ENCODE results near the gene SGPL1.

Gene SGPL1

GRCh38 chr10:70840836-70841235, 25.1 kb downstream of the SGPL1 start:
- H3K4me1 ChIP-seq (ENCODE audit: control insufficient read depth, insufficient read depth, low read length, poor library complexity, severe bottlenecking): no peaks in the 10 kb centered on the region

GRCh38 chr10:70843333-70843732, 27.6 kb downstream of the SGPL1 start:
- Histone ChIP-seq H3K36me3 (ENCODE audit: control insufficient read depth, insufficient read depth, low read length) (peaks cover 6% of the 10 kb centered on the region), H3K4me1 (ENCODE audit: control insufficient read depth, insufficient read depth, low read length, poor library complexity, severe bottlenecking) (no peaks in the 10 kb centered on the region), H3K27ac (ENCODE audit: insufficient read depth, low read length, poor library complexity, severe bottlenecking) (no peak overlapping the region), H3K4me3 (ENCODE audit: insufficient read depth, low read depth, low read length, poor library complexity, severe bottlenecking) (no peak overlapping the region), H3K9me3 (ENCODE audit: control insufficient read depth, low read length) (no peaks in the 10 kb centered on the region), H3K27me3 (replicated peaks; ENCODE audit: control insufficient read depth, insufficient read depth, low read length, poor library complexity, severe bottlenecking) (no peaks in the 10 kb centered on the region)
- DNase-seq: no peak

More at GRCh38 chr10:70840836-70841235, 25.1 kb downstream of the SGPL1 start:
- Histone ChIP-seq H3K36me3 (ENCODE audit: control insufficient read depth, insufficient read depth, low read length) (peaks cover 9% of the 10 kb centered on the region), H3K27me3 (replicated peaks; ENCODE audit: control insufficient read depth, insufficient read depth, low read length, poor library complexity, severe bottlenecking) (no peaks in the 10 kb centered on the region), H3K9me3 (ENCODE audit: control insufficient read depth, low read length) (no peaks in the 10 kb centered on the region), H3K27ac (ENCODE audit: insufficient read depth, low read length, poor library complexity, severe bottlenecking) (no peak overlapping the region), H3K4me3 (ENCODE audit: insufficient read depth, low read depth, low read length, poor library complexity, severe bottlenecking) (no peak overlapping the region)
- no peak for DNase-seq

- Histone ChIP-seq H3K27ac (ENCODE audit: insufficient read depth, low read length, poor library complexity, severe bottlenecking) (no peak overlapping the region), H3K36me3 (ENCODE audit: control insufficient read depth, insufficient read depth, low read length) (peaks cover 6% of the 10 kb centered on the region), H3K4me1 (ENCODE audit: control insufficient read depth, insufficient read depth, low read length, poor library complexity, severe bottlenecking) (no peaks in the 10 kb centered on the region), H3K27me3 (replicated peaks; ENCODE audit: control insufficient read depth, insufficient read depth, low read length, poor library complexity, severe bottlenecking) (no peaks in the 10 kb centered on the region), H3K4me3 (ENCODE audit: insufficient read depth, low read depth, low read length, poor library complexity, severe bottlenecking) (no peak overlapping the region), H3K9me3 (ENCODE audit: control insufficient read depth, low read length) (no peaks in the 10 kb centered on the region)
- DNase-seq: no peak
Observed at GRCh38 chr10:70843776-70844489, 28.2 kb downstream of the SGPL1 start.

- no peaks in the 10 kb centered on the region for H3K4me1 ChIP-seq (ENCODE audit: control insufficient read depth, insufficient read depth, low read length, poor library complexity, severe bottlenecking)
- peaks cover 6% of the 10 kb centered on the region for H3K36me3 ChIP-seq (ENCODE audit: control insufficient read depth, insufficient read depth, low read length)
- H3K4me3 ChIP-seq (ENCODE audit: insufficient read depth, low read depth, low read length, poor library complexity, severe bottlenecking): no peak overlapping the region
- no peak overlapping the region for H3K27ac ChIP-seq (ENCODE audit: insufficient read depth, low read length, poor library complexity, severe bottlenecking)
- H3K9me3 ChIP-seq (ENCODE audit: control insufficient read depth, low read length): no peaks in the 10 kb centered on the region
- DNase-seq: no peak
- no peaks in the 10 kb centered on the region for H3K27me3 ChIP-seq (replicated peaks; ENCODE audit: control insufficient read depth, insufficient read depth, low read length, poor library complexity, severe bottlenecking)
Observed at GRCh38 chr10:70845256-70845655, 29.5 kb downstream of the SGPL1 start.

- Histone ChIP-seq H3K27ac (ENCODE audit: insufficient read depth, low read length, poor library complexity, severe bottlenecking) (no peak overlapping the region), H3K4me3 (ENCODE audit: insufficient read depth, low read depth, low read length, poor library complexity, severe bottlenecking) (no peak overlapping the region), H3K9me3 (ENCODE audit: control insufficient read depth, low read length) (no peaks in the 10 kb centered on the region), H3K27me3 (replicated peaks; ENCODE audit: control insufficient read depth, insufficient read depth, low read length, poor library complexity, severe bottlenecking) (no peaks in the 10 kb centered on the region), H3K36me3 (ENCODE audit: control insufficient read depth, insufficient read depth, low read length) (peaks cover 6% of the 10 kb centered on the region), H3K4me1 (ENCODE audit: control insufficient read depth, insufficient read depth, low read length, poor library complexity, severe bottlenecking) (no peaks in the 10 kb centered on the region)
- DNase-seq: no peak
Observed at GRCh38 chr10:70845816-70846215, 30.1 kb downstream of the SGPL1 start.

GRCh38 chr10:70846795-70847194, 31.0 kb downstream of the SGPL1 start:
- H3K27ac ChIP-seq (ENCODE audit: insufficient read depth, low read length, poor library complexity, severe bottlenecking): no peak overlapping the region
- H3K4me1 ChIP-seq (ENCODE audit: control insufficient read depth, insufficient read depth, low read length, poor library complexity, severe bottlenecking): no peaks in the 10 kb centered on the region
- no peaks in the 10 kb centered on the region for H3K27me3 ChIP-seq (replicated peaks; ENCODE audit: control insufficient read depth, insufficient read depth, low read length, poor library complexity, severe bottlenecking)
- DNase-seq: no peak
- no peaks in the 10 kb centered on the region for H3K9me3 ChIP-seq (ENCODE audit: control insufficient read depth, low read length)
- H3K36me3 ChIP-seq (ENCODE audit: control insufficient read depth, insufficient read depth, low read length): peaks cover 12% of the 10 kb centered on the region
- no peak overlapping the region for H3K4me3 ChIP-seq (ENCODE audit: insufficient read depth, low read depth, low read length, poor library complexity, severe bottlenecking)

- no peak for DNase-seq
- H3K27ac ChIP-seq (ENCODE audit: insufficient read depth, low read length, poor library complexity, severe bottlenecking): no peak overlapping the region
- H3K27me3 ChIP-seq (replicated peaks; ENCODE audit: control insufficient read depth, insufficient read depth, low read length, poor library complexity, severe bottlenecking): no peaks in the 10 kb centered on the region
- H3K36me3 ChIP-seq (ENCODE audit: control insufficient read depth, insufficient read depth, low read length): peaks cover 13% of the 10 kb centered on the region
- no peaks in the 10 kb centered on the region for H3K9me3 ChIP-seq (ENCODE audit: control insufficient read depth, low read length)
- no peak overlapping the region for H3K4me3 ChIP-seq (ENCODE audit: insufficient read depth, low read depth, low read length, poor library complexity, severe bottlenecking)
- no peaks in the 10 kb centered on the region for H3K4me1 ChIP-seq (ENCODE audit: control insufficient read depth, insufficient read depth, low read length, poor library complexity, severe bottlenecking)
Observed at GRCh38 chr10:70847659-70848360, 32.1 kb downstream of the SGPL1 start.

GRCh38 chr10:70849582-70850016, 33.9 kb downstream of the SGPL1 start:
- no peak overlapping the region for H3K27ac ChIP-seq (ENCODE audit: insufficient read depth, low read length, poor library complexity, severe bottlenecking)
- no peaks in the 10 kb centered on the region for H3K9me3 ChIP-seq (ENCODE audit: control insufficient read depth, low read length)
- peaks cover 15% of the 10 kb centered on the region for H3K36me3 ChIP-seq (ENCODE audit: control insufficient read depth, insufficient read depth, low read length)
- H3K4me3 ChIP-seq (ENCODE audit: insufficient read depth, low read depth, low read length, poor library complexity, severe bottlenecking): no peak overlapping the region
- no peaks in the 10 kb centered on the region for H3K4me1 ChIP-seq (ENCODE audit: control insufficient read depth, insufficient read depth, low read length, poor library complexity, severe bottlenecking)
- no peaks in the 10 kb centered on the region for H3K27me3 ChIP-seq (replicated peaks; ENCODE audit: control insufficient read depth, insufficient read depth, low read length, poor library complexity, severe bottlenecking)
- DNase-seq: no peak

- peaks cover 19% of the 10 kb centered on the region for H3K36me3 ChIP-seq (ENCODE audit: control insufficient read depth, insufficient read depth, low read length)
- no peak overlapping the region for H3K27ac ChIP-seq (ENCODE audit: insufficient read depth, low read length, poor library complexity, severe bottlenecking)
- no peaks in the 10 kb centered on the region for H3K4me1 ChIP-seq (ENCODE audit: control insufficient read depth, insufficient read depth, low read length, poor library complexity, severe bottlenecking)
- H3K4me3 ChIP-seq (ENCODE audit: insufficient read depth, low read depth, low read length, poor library complexity, severe bottlenecking): no peak overlapping the region
- no peak for DNase-seq
- no peaks in the 10 kb centered on the region for H3K9me3 ChIP-seq (ENCODE audit: control insufficient read depth, low read length)
- H3K27me3 ChIP-seq (replicated peaks; ENCODE audit: control insufficient read depth, insufficient read depth, low read length, poor library complexity, severe bottlenecking): no peaks in the 10 kb centered on the region
Observed at GRCh38 chr10:70850097-70850496, 34.3 kb downstream of the SGPL1 start.

All from effector memory CD4-positive, alpha-beta T cell (primary cell).